Stimulated activated CD8-positive, alpha-beta memory T cell treated with anti-CD3 and anti-CD28 coated beads, Interleukin-2, amount 100 ng/mL, for 1 hour (primary cell): ENCODE results near the gene TMEM37.

Source experiments
- DNase-seq, 2 donors: peaks; one replicate each; pipeline ENCODE4 v3.0.0-alpha.2; 2020; ENCODE audit warnings: low read depth in 2 of 2

TMEM37 gene

GRCh38 chr2:119433636-119434327, 2.1 kb downstream of the TMEM37 start:
- DNase-seq = no peak

GRCh38 chr2:119434664-119435063, 3.0 kb downstream of the TMEM37 start:
- no peak for DNase-seq

GRCh38 chr2:119435081-119435952, 3.7 kb downstream of the TMEM37 start:
- no peak for DNase-seq

GRCh38 chr2:119435953-119436297, 4.3 kb downstream of the TMEM37 start:
- no peak for DNase-seq

- no peak for DNase-seq
These were observed 5.5 kb downstream of the TMEM37 start for GRCh38 chr2:119436993-119437772.

- no peak for DNase-seq
These were observed 6.5 kb downstream of the TMEM37 start for GRCh38 chr2:119438128-119438656.

GRCh38 chr2:119438726-119439284, 7.2 kb downstream of the TMEM37 start:
- DNase-seq = no peak

GRCh38 chr2:119439574-119440500, 8.2 kb downstream of the TMEM37 start:
- no peak for DNase-seq

- no peak for DNase-seq
These were observed 8.8 kb downstream of the TMEM37 start for GRCh38 chr2:119440501-119440870.

GRCh38 chr2:119440873-119441272, 9.2 kb downstream of the TMEM37 start:
- DNase-seq = no peak

- DNase-seq = no peak
These were observed 9.9 kb downstream of the TMEM37 start for GRCh38 chr2:119441376-119442225.

- DNase-seq = no peak
These were observed 10.6 kb downstream of the TMEM37 start for GRCh38 chr2:119442226-119442619.

- DNase-seq = no peak
These were observed 11.2 kb downstream of the TMEM37 start for GRCh38 chr2:119442850-119443249.

GRCh38 chr2:119446037-119446436, 14.4 kb downstream of the TMEM37 start:
- no peak for DNase-seq

GRCh38 chr2:119448427-119449141, 16.9 kb downstream of the TMEM37 start:
- no peak for DNase-seq

- DNase-seq = no peak
These were observed 17.9 kb downstream of the TMEM37 start for GRCh38 chr2:119449521-119449920.

- DNase-seq = no peak
These were observed 19.8 kb downstream of the TMEM37 start for GRCh38 chr2:119451336-119452050.

GRCh38 chr2:119453972-119454593, 22.4 kb downstream of the TMEM37 start:
- no peak for DNase-seq
